Measurements from ENCODE around the gene ADRM1. TPM values are rescaled to one million over a fixed set of nuclear protein-coding genes. Genes with fewer than 3 reads are reported as not detected.

The ADRM1 gene
- total RNA-seq, 1 donor from 2014 or later, result 63.9 TPM

GRCh38 chr20:62320581-62321354, 18.0 kb downstream of the ADRM1 start:
- Histone ChIP-seq H3K4me3 (no peak overlapping the region), H3K9me3 (no peaks in the 10 kb centered on the region), H3K36me3 (peaks cover 79% of the 10 kb centered on the region), H3K4me1 (no peaks in the 10 kb centered on the region), H3K27ac (no peak overlapping the region), H3K27me3 (ENCODE audit: low read depth) (no peaks in the 10 kb centered on the region)
- ATAC-seq (peak in 1 of 2 donors; percentile 25), DNase-seq (no peak)
- no peak for TF ChIP-seq CTCF (IDR thresholded peaks at IDR 0.05)
- intact Hi-C loops (cut with DNase I), result no loop called here

GRCh38 chr20:62321521-62321948, 18.7 kb downstream of the ADRM1 start:
- Histone ChIP-seq H3K4me3 (no peak overlapping the region), H3K27me3 (ENCODE audit: low read depth) (no peaks in the 10 kb centered on the region), H3K9me3 (no peaks in the 10 kb centered on the region), H3K27ac (no peak overlapping the region), H3K4me1 (no peaks in the 10 kb centered on the region), H3K36me3 (peaks cover 79% of the 10 kb centered on the region)
- no peak for TF ChIP-seq CTCF (IDR thresholded peaks at IDR 0.05)
- intact Hi-C loops (cut with DNase I), result no loop called here
- ATAC-seq (peak; percentile 22 to 50), DNase-seq (no peak)

GRCh38 chr20:62321975-62322374, 19.2 kb downstream of the ADRM1 start:
- DNase-seq (no peak), ATAC-seq (peak in 1 of 2 donors; percentile 3)
- Histone ChIP-seq H3K9me3 (no peaks in the 10 kb centered on the region), H3K36me3 (peaks cover 79% of the 10 kb centered on the region), H3K27me3 (ENCODE audit: low read depth) (no peaks in the 10 kb centered on the region), H3K4me1 (no peaks in the 10 kb centered on the region), H3K4me3 (no peak overlapping the region), H3K27ac (no peak overlapping the region)
- intact Hi-C loops (cut with DNase I), result no loop called here
- no peak for TF ChIP-seq CTCF (IDR thresholded peaks at IDR 0.05)

- no peak overlapping the region for H3K4me3 ChIP-seq
- ATAC-seq (no peak), DNase-seq (no peak)
- no peak overlapping the region for H3K27ac ChIP-seq
- no peaks in the 10 kb centered on the region for H3K4me1 ChIP-seq
- peaks cover 79% of the 10 kb centered on the region for H3K36me3 ChIP-seq
- no peak for TF ChIP-seq CTCF (IDR thresholded peaks at IDR 0.05)
- H3K9me3 ChIP-seq, result no peaks in the 10 kb centered on the region
- no peaks in the 10 kb centered on the region for H3K27me3 ChIP-seq (ENCODE audit: low read depth)
- intact Hi-C loops (cut with DNase I), result no loop called here
Observed at GRCh38 chr20:62322492-62323041, 19.8 kb downstream of the ADRM1 start.

- DNase-seq (no peak), ATAC-seq (no peak)
- intact Hi-C loops (cut with DNase I), result no loop called here
- Histone ChIP-seq H3K27me3 (ENCODE audit: low read depth) (no peaks in the 10 kb centered on the region), H3K27ac (no peak overlapping the region), H3K4me1 (no peaks in the 10 kb centered on the region), H3K4me3 (no peak overlapping the region), H3K9me3 (no peaks in the 10 kb centered on the region), H3K36me3 (peaks cover 86% of the 10 kb centered on the region)
- TF ChIP-seq CTCF (IDR thresholded peaks at IDR 0.05), result no peak
Observed at GRCh38 chr20:62323146-62323979, 20.6 kb downstream of the ADRM1 start.
